Trophoblast cell (in vitro differentiated cells and primary cell): Measurements from ENCODE around the gene PKP3.

Experiments
- DNase-seq, 2 donors: peaks; one replicate each; pipeline ENCODE4 v3.0.0-alpha.2; 2016
- H2AFZ ChIP-seq: 2 replicates; pipeline ENCODE4 v1.6.1; 2013; ENCODE audit warnings: low read length, moderate library complexity, mild to moderate bottlenecking; ENCODE audit not compliant: insufficient read depth, poor library complexity
- H2AK5ac ChIP-seq: 2 replicates; pipeline ENCODE4 v1.6.1; 2013; ENCODE audit warnings: mild to moderate bottlenecking, low read length
- H2BK120ac ChIP-seq: 2 replicates; pipeline ENCODE4 v1.6.1; 2013; ENCODE audit warnings: low read length, mild to moderate bottlenecking, moderate library complexity; ENCODE audit not compliant: insufficient read depth, poor library complexity
- H2BK12ac ChIP-seq: 2 replicates; pipeline ENCODE4 v1.6.1; 2013; ENCODE audit warnings: mild to moderate bottlenecking, low read length, moderate library complexity
- H2BK5ac ChIP-seq: 2 replicates; pipeline ENCODE4 v1.6.1; 2013; ENCODE audit warnings: low read length, low read depth, moderate library complexity, mild to moderate bottlenecking; ENCODE audit not compliant: poor library complexity
- H3K14ac ChIP-seq: 2 replicates; pipeline ENCODE4 v1.6.1; 2013; ENCODE audit warnings: mild to moderate bottlenecking, low read length
- H3K18ac ChIP-seq: 2 replicates; pipeline ENCODE4 v1.6.1; 2013; ENCODE audit warnings: mild to moderate bottlenecking, low read length
- H3K23ac ChIP-seq: 2 replicates; pipeline ENCODE4 v1.6.1; 2013; ENCODE audit warnings: low read length
- H3K27ac ChIP-seq: 2 replicates; pipeline ENCODE4 v1.5.1; 2013; ENCODE audit warnings: low read depth, mild to moderate bottlenecking, inconsistent platforms, low read length, moderate library complexity
- H3K27me3 ChIP-seq: 2 replicates; pipeline ENCODE4 v1.6.1; 2013; ENCODE audit warnings: inconsistent platforms, mild to moderate bottlenecking, low read length, moderate library complexity; ENCODE audit not compliant: insufficient read depth
- H3K36me3 ChIP-seq, 2 experiments: 1 replicate in 1 of 2; 2 replicates in 1 of 2; pipeline ENCODE4 v1.6.1; 2013; ENCODE audit warnings: low read length in 2 of 2, mild to moderate bottlenecking in 2 of 2, moderate library complexity in 1 of 2; ENCODE audit not compliant: insufficient read depth in 2 of 2, control insufficient read depth in 1 of 2
- H3K4ac ChIP-seq: 2 replicates; pipeline ENCODE4 v1.6.1; 2013; ENCODE audit warnings: low read depth, mild to moderate bottlenecking, low read length, moderate library complexity
- H3K4me1 ChIP-seq, 2 experiments: 1 replicate in 1 of 2; 2 replicates in 1 of 2; pipeline ENCODE4 v1.6.1; 2013; ENCODE audit warnings: low read length in 2 of 2, mild to moderate bottlenecking in 2 of 2, moderate library complexity in 1 of 2; ENCODE audit not compliant: insufficient read depth in 2 of 2, control insufficient read depth in 1 of 2
- H3K4me2 ChIP-seq: 2 replicates; pipeline ENCODE4 v1.6.1; 2013; ENCODE audit warnings: inconsistent platforms, mild to moderate bottlenecking, low read length, moderate library complexity
- H3K4me3 ChIP-seq: 2 replicates; pipeline ENCODE4 v1.5.1; 2013; ENCODE audit warnings: mild to moderate bottlenecking, low read depth, low read length, inconsistent platforms
- H3K79me1 ChIP-seq: one replicate; pipeline ENCODE4 v1.6.1; 2013; ENCODE audit warnings: low read length
- H3K79me2 ChIP-seq: 2 replicates; pipeline ENCODE4 v1.6.1; 2013; ENCODE audit warnings: low read length, mild to moderate bottlenecking; ENCODE audit not compliant: control insufficient read depth, insufficient read depth, poor library complexity
- H3K9ac ChIP-seq: 2 replicates; pipeline ENCODE4 v1.6.1; 2013; ENCODE audit warnings: mild to moderate bottlenecking, low read length
- H3K9me3 ChIP-seq: 2 replicates; pipeline ENCODE4 v1.6.1; 2013; ENCODE audit warnings: low read depth, mild to moderate bottlenecking, control low read depth, inconsistent platforms, low read length; ENCODE audit not compliant: insufficient read depth
- H4K12ac ChIP-seq: 2 replicates; pipeline ENCODE4 v1.6.1; 2013; ENCODE audit warnings: low read depth, mild to moderate bottlenecking, low read length, moderate library complexity
- H4K8ac ChIP-seq: 2 replicates; pipeline ENCODE4 v1.6.1; 2013; ENCODE audit warnings: low read depth, mild to moderate bottlenecking, low read length, moderate library complexity
- H4K91ac ChIP-seq: one replicate; pipeline ENCODE4 v1.6.1; 2013; ENCODE audit warnings: low read depth, mild to moderate bottlenecking, low read length, moderate library complexity
- WGBS: extraction: QIAGEN DNeasy Blood & Tissue Kit; methylation state at CpG from one replicate; pipeline ENCODE4 v1.1.7; 2013; ENCODE audit warnings: missing lambda C conversion rate; ENCODE audit not compliant: insufficient read length, insufficient coverage; ENCODE audit errors: extremely low coverage; 5-methylcytosine and 5-hydroxymethylcytosine counted together

The PKP3 gene

GRCh38 chr11:396511-396947 is 2.5 kb downstream of the PKP3 start:
- Histone ChIP-seq H2BK120ac (no peak overlapping the region), H3K4me3 (no peak overlapping the region), H3K9me3 (peaks cover 19% of the 10 kb centered on the region), H3K27me3 (no peaks in the 10 kb centered on the region), H4K12ac (no peak overlapping the region), H3K18ac (no peak overlapping the region), H3K14ac (no peak overlapping the region), H3K9ac (no peak overlapping the region), H3K79me2 (peaks cover 20% of the 10 kb centered on the region), H3K79me1 (peaks cover 32% of the 10 kb centered on the region), H2AFZ (no peak overlapping the region), H3K4me1 (peaks cover 29 to 36% of the 10 kb centered on the region in 2 experiments), H3K4ac (no peak overlapping the region), H2BK5ac (no peak overlapping the region), H4K91ac (no peak overlapping the region), H2BK12ac (no peak overlapping the region), H3K4me2 (no peak overlapping the region), H3K23ac (no peak overlapping the region), H2AK5ac (no peak overlapping the region), H3K27ac (no peak overlapping the region), H3K36me3 (peaks cover 34 to 37% of the 10 kb centered on the region in 2 experiments), H4K8ac (no peak overlapping the region)
- peak in 1 of 2 donors; percentile 37 for DNase-seq
- WGBS = no CpG with 5 or more reads among the region's 23 CpGs

- no CpG with 5 or more reads among the region's 43 CpGs for WGBS
- Histone ChIP-seq H3K36me3 (peaks cover 34 to 37% of the 10 kb centered on the region in 2 experiments), H4K91ac (no peak overlapping the region), H3K4me3 (no peak overlapping the region), H2AFZ (no peak overlapping the region), H4K12ac (no peak overlapping the region), H3K9ac (no peak overlapping the region), H3K4me1 (peaks cover 26 to 31% of the 10 kb centered on the region in 2 experiments), H3K4me2 (no peak overlapping the region), H3K14ac (no peak overlapping the region), H3K27me3 (no peaks in the 10 kb centered on the region), H3K4ac (no peak overlapping the region), H3K27ac (no peak overlapping the region), H4K8ac (no peak overlapping the region), H2AK5ac (no peak overlapping the region), H3K23ac (no peak overlapping the region), H2BK120ac (no peak overlapping the region), H3K79me2 (peaks cover 20% of the 10 kb centered on the region), H3K18ac (no peak overlapping the region), H3K79me1 (peaks cover 29% of the 10 kb centered on the region), H2BK5ac (no peak overlapping the region), H3K9me3 (peaks cover 19% of the 10 kb centered on the region), H2BK12ac (no peak overlapping the region)
- peak; percentile 65 to 76 for DNase-seq
Measured at GRCh38 chr11:396948-397548, 3.0 kb downstream of the PKP3 start.

- Histone ChIP-seq H3K4me1 (peaks cover 12 to 15% of the 10 kb centered on the region in 2 experiments), H2BK12ac (no peak overlapping the region), H3K27me3 (no peaks in the 10 kb centered on the region), H4K8ac (no peak overlapping the region), H3K27ac (no peak overlapping the region), H3K23ac (no peak overlapping the region), H2AFZ (no peak overlapping the region), H3K14ac (no peak overlapping the region), H2BK120ac (no peak overlapping the region), H2AK5ac (no peak overlapping the region), H4K91ac (no peak overlapping the region), H3K4me3 (peak overlapping the region; percentile 0), H3K18ac (no peak overlapping the region), H3K79me1 (peaks cover 15% of the 10 kb centered on the region), H4K12ac (no peak overlapping the region), H3K9ac (no peak overlapping the region), H3K79me2 (peaks cover 14% of the 10 kb centered on the region), H2BK5ac (no peak overlapping the region), H3K4me2 (no peak overlapping the region), H3K9me3 (peaks cover 19% of the 10 kb centered on the region), H3K4ac (no peak overlapping the region), H3K36me3 (peaks cover 44 to 47% of the 10 kb centered on the region in 2 experiments)
- no CpG with 5 or more reads among the region's 20 CpGs for WGBS
- DNase-seq = peak; percentile 32 to 54
Measured at GRCh38 chr11:398826-399225, 4.8 kb downstream of the PKP3 start.

- no peak for DNase-seq
- Histone ChIP-seq H3K27ac (no peak overlapping the region), H2AFZ (no peak overlapping the region), H3K4me3 (peak overlapping the region; percentile 27), H3K18ac (no peak overlapping the region), H3K23ac (no peak overlapping the region), H3K79me2 (peaks cover 8% of the 10 kb centered on the region), H3K4ac (no peak overlapping the region), H4K8ac (no peak overlapping the region), H3K9me3 (peaks cover 19% of the 10 kb centered on the region), H3K9ac (no peak overlapping the region), H3K27me3 (no peaks in the 10 kb centered on the region), H4K12ac (no peak overlapping the region), H2BK120ac (no peak overlapping the region), H4K91ac (no peak overlapping the region), H2BK5ac (no peak overlapping the region), H2AK5ac (no peak overlapping the region), H2BK12ac (no peak overlapping the region), H3K4me1 (peaks cover 9 to 12% of the 10 kb centered on the region in 2 experiments), H3K4me2 (no peak overlapping the region), H3K36me3 (peaks cover 53 to 56% of the 10 kb centered on the region in 2 experiments), H3K14ac (no peak overlapping the region), H3K79me1 (peaks cover 6% of the 10 kb centered on the region)
- WGBS = no CpG with 5 or more reads among the region's 21 CpGs
Measured at GRCh38 chr11:399731-400211, 5.8 kb downstream of the PKP3 start.
